GM19239 (cell line): ENCODE measurements around the gene GJD4.

ENCODE experiments used
- DNase-seq: peaks from one replicate; pipeline ENCODE4 v3.0.0; 2011; ENCODE audit warnings: low spot score; ENCODE audit not compliant: insufficient read length
- FAIRE-seq: peaks from 2 replicates; lab custom pipeline; 2011; peaks lifted over from hg19 to GRCh38; lab: Jason Lieb, UNC

Gene GJD4

GRCh38 chr10:35577926-35578617, 27.1 kb upstream of the GJD4 start:
- no peak for FAIRE-seq
- DNase-seq: no peak

- DNase-seq (no peak), FAIRE-seq (no peak)
Measured at GRCh38 chr10:35578618-35578956, 26.6 kb upstream of the GJD4 start.

GRCh38 chr10:35579116-35579515, 26.0 kb upstream of the GJD4 start:
- FAIRE-seq (no peak), DNase-seq (no peak)

DNA sequence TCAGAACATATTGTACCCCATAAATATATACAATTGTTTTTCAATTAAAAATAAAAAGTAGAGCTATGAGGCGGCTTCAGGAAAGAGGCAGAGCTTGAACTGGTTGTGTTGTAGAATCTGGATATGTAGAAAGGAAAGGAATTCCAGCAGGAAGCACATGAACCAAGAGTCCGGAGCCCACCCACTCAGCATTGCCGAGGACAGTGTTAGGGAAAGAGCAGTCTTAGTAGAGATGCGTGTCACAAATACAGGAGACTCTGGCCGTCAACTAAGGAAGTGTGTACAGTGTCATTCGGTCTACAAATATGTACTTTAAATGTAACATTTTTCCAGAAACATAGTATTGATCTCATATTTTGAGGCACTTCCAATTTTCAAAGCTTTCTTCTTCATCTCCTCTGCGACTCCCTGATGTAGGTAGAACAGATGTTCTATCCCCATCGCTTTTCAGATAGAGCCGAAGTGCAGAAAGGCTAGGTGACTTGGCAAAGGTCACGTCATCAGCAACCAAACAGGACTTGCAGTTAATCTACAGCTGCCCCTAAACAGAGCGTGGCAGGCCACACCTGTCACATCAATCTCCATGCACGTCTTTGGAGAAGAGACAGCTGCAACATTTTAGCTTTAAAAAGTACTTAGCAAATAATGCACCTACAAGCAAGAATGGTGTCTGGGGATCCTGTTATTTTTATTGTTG, 25.3 kb upstream of the GJD4 start:
- DNase-seq (no peak), FAIRE-seq (no peak)

DNA sequence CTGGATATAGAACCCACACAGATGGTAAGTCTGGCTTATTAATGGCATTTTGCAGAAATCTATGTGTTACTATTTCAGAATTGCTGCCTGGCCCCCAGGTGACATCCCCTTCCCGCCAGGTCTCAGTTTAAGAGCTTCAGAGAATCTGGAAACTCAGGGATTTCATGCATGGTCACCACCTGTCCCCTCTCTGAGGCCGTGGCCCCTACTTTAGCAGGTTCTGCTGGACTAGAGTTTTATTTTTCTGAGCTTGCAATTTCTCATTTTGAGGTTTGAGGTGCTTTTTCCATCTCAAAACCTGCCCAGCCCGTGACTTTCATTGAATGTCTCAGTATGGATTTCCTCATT, 24.7 kb upstream of the GJD4 start:
- FAIRE-seq (no peak), DNase-seq (no peak)

DNA sequence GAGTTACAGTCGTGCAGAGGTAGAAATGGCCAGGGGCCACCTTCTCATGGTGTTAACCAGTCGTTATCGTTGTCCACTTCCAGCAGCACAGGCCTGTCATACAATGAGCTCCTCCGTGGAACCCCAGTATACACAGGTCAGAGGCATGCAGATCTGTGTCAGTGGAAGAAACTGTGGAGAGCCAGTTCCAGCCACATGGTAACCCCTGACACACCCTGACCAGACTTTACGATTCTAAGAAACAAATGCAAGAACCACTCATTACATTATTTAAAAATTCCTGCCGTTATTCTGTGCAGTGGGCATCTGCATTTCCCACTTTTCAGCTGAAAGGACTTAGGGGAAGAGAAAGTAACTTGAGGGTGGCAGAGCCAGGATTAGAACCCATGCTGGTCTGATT, 23.5 kb upstream of the GJD4 start:
- DNase-seq (no peak), FAIRE-seq (no peak)

- no peak for FAIRE-seq
- DNase-seq: no peak
Measured at GRCh38 chr10:35584946-35585345, 20.2 kb upstream of the GJD4 start.

- no peak for DNase-seq
- FAIRE-seq: no peak
Measured at GRCh38 chr10:35585356-35585755, 19.8 kb upstream of the GJD4 start.

- FAIRE-seq: no peak
- no peak for DNase-seq
Measured at GRCh38 chr10:35585903-35586535, 19.1 kb upstream of the GJD4 start.

GRCh38 chr10:35588836-35589235, 16.3 kb upstream of the GJD4 start:
- DNase-seq (no peak), FAIRE-seq (no peak)

DNA sequence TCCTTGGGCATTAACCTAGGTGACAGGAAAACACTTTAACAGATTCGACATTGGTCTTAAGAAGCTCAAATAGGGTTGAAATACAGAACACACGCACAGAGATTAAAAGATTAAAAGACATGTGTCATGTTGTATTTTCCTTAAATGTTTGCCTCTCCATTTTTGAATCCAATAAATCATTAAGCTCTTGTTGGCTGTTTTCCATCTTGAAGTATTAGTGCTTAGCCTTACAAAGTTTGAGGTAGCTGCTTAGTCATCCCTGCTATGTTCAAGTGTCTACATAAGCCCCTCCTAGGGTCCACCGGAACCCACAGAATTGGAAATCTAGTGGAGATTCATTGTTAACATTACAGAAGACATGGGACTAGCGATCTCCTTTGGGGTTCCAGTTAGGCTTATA, 12.7 kb upstream of the GJD4 start:
- FAIRE-seq: no peak
- no peak for DNase-seq

GRCh38 chr10:35594115-35595079, 10.7 kb upstream of the GJD4 start:
- DNase-seq (no peak), FAIRE-seq (no peak)

GRCh38 chr10:35595106-35595505, 10.0 kb upstream of the GJD4 start:
- no peak for FAIRE-seq
- DNase-seq: no peak

DNA sequence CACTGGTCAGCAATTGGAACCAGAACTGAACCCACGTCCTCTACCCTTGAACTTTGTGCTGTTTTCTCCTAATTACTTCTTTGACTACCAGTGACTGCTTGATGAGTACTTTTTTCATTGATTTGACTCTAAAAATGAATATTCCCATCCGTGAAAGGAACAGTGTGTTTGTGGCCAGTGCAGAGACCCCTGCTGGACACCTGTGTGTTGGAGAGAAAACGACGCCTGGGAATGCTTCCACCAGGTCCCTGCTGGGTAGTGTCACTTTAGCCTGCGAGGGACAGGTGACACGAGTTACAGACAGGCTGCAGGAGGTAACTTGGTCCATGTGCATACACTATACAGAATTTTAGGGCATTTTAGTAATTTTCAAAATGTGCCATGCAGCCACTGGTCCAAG, 6.8 kb upstream of the GJD4 start:
- DNase-seq (no peak), FAIRE-seq (no peak)

- FAIRE-seq (no peak), DNase-seq (no peak)
Measured at GRCh38 chr10:35600193-35600592, 4.9 kb upstream of the GJD4 start.

DNA sequence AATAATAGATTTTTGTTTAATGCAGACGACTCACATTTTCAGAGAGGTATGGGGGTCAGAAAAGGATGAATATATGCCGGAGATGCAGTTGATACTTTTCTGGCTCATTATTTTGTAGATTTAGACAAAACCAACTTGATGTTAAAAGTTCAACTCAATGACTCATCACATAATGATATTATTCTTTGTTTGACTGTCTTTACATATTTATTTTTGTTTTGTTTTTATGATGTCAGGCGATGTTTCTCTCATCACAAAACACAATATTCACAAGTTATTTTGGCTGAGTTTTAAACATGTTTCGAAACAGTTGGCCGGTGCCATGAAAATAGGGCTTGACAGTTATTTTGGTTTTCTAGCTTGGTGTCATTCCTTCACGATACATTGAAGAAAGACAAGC, 1.3 kb downstream of the GJD4 start:
- no peak for DNase-seq
- FAIRE-seq: no peak

GRCh38 chr10:35607475-35608327, 2.6 kb downstream of the GJD4 start:
- no peak for DNase-seq
- FAIRE-seq: no peak

DNA sequence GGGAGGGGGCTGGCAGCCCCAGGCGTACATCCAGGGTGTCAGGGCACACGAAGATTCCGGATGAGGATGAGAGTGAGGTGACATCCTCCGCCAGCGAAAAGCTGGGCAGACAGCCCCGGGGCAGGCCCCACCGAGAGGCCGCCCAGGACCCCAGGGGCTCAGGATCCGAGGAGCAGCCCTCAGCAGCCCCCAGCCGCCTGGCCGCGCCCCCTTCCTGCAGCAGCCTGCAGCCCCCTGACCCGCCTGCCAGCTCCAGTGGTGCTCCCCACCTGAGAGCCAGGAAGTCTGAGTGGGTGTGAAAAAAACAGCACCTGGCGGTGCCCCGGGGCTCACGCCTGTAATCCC, 3.2 kb downstream of the GJD4 start:
- no peak for DNase-seq
- no peak for FAIRE-seq

- no peak for DNase-seq
- no peak for FAIRE-seq
Measured at GRCh38 chr10:35611750-35612149, 6.6 kb downstream of the GJD4 start.
